ENCODE data around the gene GSC.

Gene GSC

GRCh38 chr14:94773655-94774343 is 3.9 kb upstream of the GSC start:
- Histone ChIP-seq H3K27me3 (replicated peaks) (peaks cover 65% of the 10 kb centered on the region), H3K27ac (no peak overlapping the region), H3K36me3 (replicated peaks) (no peaks in the 10 kb centered on the region), H3K4me3 (ENCODE audit: low read depth, low read length) (no peak overlapping the region)
- DNase-seq = no peak
- TF ChIP-seq CTCF (IDR thresholded peaks at IDR 0.05; ENCODE audit: low read depth, low read length, missing control alignments) = no peak
- in situ Hi-C loops (cut with HindIII; ENCODE audit: low pct_ligation_motif_present, low sequenced_read_pairs) = no loop called here

DNA sequence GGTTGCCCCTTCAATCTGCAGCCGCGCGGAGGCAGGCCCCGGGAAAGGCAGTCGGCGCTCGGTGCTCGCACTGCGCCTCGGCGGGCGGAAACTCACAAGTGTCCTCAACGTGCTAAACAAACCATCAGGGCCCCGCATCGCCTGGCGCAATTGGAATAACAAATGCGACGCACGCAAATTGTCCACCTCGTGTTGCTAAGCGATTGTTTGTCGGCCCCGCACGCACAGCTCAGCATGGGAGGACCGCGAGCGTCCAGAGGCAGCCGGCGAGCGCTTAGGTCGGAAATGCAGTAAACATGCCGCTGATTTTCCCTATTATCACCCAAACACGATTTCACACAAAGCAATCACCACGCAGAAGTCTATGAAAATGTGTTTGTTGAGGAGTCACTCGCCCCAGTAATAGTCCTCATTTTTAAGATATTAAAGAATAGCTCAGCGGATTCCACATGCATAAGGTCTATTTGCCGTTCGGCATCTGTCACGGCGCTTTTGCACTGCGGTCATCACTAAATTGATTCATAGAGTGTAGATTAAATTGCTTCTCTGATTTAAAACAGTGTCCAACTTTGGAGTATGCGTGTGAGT is 3.2 kb upstream of the GSC start:
- Histone ChIP-seq H3K36me3 (replicated peaks) (no peaks in the 10 kb centered on the region), H3K27me3 (replicated peaks) (peaks cover 72% of the 10 kb centered on the region), H3K4me3 (ENCODE audit: low read depth, low read length) (no peak overlapping the region), H3K27ac (no peak overlapping the region)
- DNase-seq = no peak
- in situ Hi-C loops (cut with HindIII; ENCODE audit: low pct_ligation_motif_present, low sequenced_read_pairs) = no loop called here
- no peak for TF ChIP-seq CTCF (IDR thresholded peaks at IDR 0.05; ENCODE audit: low read depth, low read length, missing control alignments)

GRCh38 chr14:94772548-94772947 is 2.6 kb upstream of the GSC start:
- no peak for TF ChIP-seq CTCF (IDR thresholded peaks at IDR 0.05; ENCODE audit: low read depth, low read length, missing control alignments)
- Histone ChIP-seq H3K27me3 (replicated peaks) (peaks cover 76% of the 10 kb centered on the region), H3K4me3 (ENCODE audit: low read depth, low read length) (no peak overlapping the region), H3K36me3 (replicated peaks) (no peaks in the 10 kb centered on the region), H3K27ac (no peak overlapping the region)
- no peak for DNase-seq
- in situ Hi-C loops (cut with HindIII; ENCODE audit: low pct_ligation_motif_present, low sequenced_read_pairs) = no loop called here

GRCh38 chr14:94771906-94772490 is 2.1 kb upstream of the GSC start:
- Histone ChIP-seq H3K27ac (no peak overlapping the region), H3K27me3 (replicated peaks) (peaks cover 81% of the 10 kb centered on the region), H3K4me3 (ENCODE audit: low read depth, low read length) (no peak overlapping the region), H3K36me3 (replicated peaks) (no peaks in the 10 kb centered on the region)
- no peak for TF ChIP-seq CTCF (IDR thresholded peaks at IDR 0.05; ENCODE audit: low read depth, low read length, missing control alignments)
- no peak for DNase-seq
- in situ Hi-C loops (cut with HindIII; ENCODE audit: low pct_ligation_motif_present, low sequenced_read_pairs) = no loop called here

- H3K4me3 ChIP-seq (ENCODE audit: low read depth, low read length) = no peak overlapping the region
- in situ Hi-C loops (cut with HindIII; ENCODE audit: low pct_ligation_motif_present, low sequenced_read_pairs) = no loop called here
- TF ChIP-seq CTCF (IDR thresholded peaks at IDR 0.05; ENCODE audit: low read depth, low read length, missing control alignments) = no peak
- peaks cover 88% of the 10 kb centered on the region for H3K27me3 ChIP-seq (replicated peaks)
- H3K27ac ChIP-seq = no peak overlapping the region
- DNase-seq = no peak
- no peaks in the 10 kb centered on the region for H3K36me3 ChIP-seq (replicated peaks)
Observed at GRCh38 chr14:94771158-94771905, 1.4 kb upstream of the GSC start.

Measured in brain microvascular endothelial cell (primary cell).